Esophagus muscularis mucosa (tissue), 2 donors: ENCODE results near the gene TMEM131.

ENCODE experiments used
- POLR2A ChIP-seq: fragments of 450-650 bp; IDR thresholded peaks from one replicate; pipeline ENCODE4 v1.6.1; 2017; ENCODE audit warnings: antibody characterized with exemption, moderate library complexity, mild to moderate bottlenecking, low read depth
- POLR2AphosphoS5 ChIP-seq, 2 donors: sonication (generic); formaldehyde crosslinking; IDR thresholded peaks; one replicate each; pipeline ENCODE4 v1.6.1; 2017; ENCODE audit warnings: antibody characterized with exemption in 2 of 2

DNA sequence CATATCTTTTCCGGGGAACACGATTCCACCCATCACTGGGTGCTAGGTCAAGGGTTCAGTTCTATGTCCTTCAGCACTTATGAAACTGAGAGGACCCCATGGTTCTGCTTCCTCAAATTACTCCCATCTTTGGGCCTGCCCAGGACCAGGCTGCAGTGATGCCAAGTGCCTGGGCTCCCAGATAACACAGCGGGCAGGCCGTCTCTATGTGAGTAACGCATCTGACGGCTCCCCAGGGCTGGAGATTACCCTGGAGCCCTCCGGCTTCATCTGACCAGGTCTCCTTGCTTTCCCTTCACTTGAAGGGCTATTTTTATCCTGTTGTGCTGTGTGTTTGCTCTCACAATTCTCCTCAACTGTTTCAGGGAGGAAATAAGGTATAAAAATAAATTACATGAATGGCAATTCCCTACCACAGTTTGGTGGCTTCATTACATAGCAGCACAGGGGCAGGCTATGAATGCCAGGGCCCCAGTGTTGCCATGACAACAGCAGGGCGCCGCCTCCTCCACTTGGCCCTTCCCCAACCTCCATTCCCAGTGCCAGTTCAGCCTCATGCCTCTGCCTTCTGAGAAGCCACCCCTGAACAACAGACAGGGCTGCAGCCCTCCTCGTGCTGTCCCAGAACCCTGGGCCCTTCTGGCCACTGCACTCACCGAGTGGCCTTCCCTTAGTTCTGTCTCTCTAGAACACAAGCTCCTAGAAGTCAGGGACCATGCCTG is 25.4 kb upstream of the TMEM131 start:
- TF ChIP-seq POLR2A (no peak), POLR2AphosphoS5 (IDR thresholded peaks at IDR 0.05) (no peak)
